PC-3 (cell line): ENCODE measurements around the gene CRTC1. TPM values are rescaled to one million over a fixed set of nuclear protein-coding genes. Genes with fewer than 3 reads are reported as not detected.

Experiments
- ATAC-seq: fragments of 200-7000 bp; cut with Tn5 transposase; 2 replicates; pipeline ENCODE4 v1.9.1; 2020; ENCODE audit warnings: mild to moderate bottlenecking, moderate library complexity
- BruUV-seq: library from RNA; stranded (reverse); fragments of 400-500 nt; replicated peaks from 2 replicates; lab custom pipeline; 2021; lab: Mats Ljungman, UMichigan
- CTCF ChIA-PET: fragments of 300-600 bp; sonication (Branson Sonifier 250); formaldehyde crosslinking; loops from one replicate; lab custom pipeline; 2022; ENCODE audit warnings: antibody characterized with exemption; lab: Charles Lee
- POLR2A ChIA-PET: fragments of 300-600 bp; sonication (Branson Sonifier 250); formaldehyde crosslinking; loops from one replicate; lab custom pipeline; 2022; ENCODE audit warnings: antibody characterized with exemption; ENCODE audit not compliant: unreplicated experiment; lab: Charles Lee
- DNase-seq: peaks from one replicate; pipeline ENCODE4 v3.0.0-alpha.2; 2015
- H2AFZ ChIP-seq: fragments of 300-600 bp; sonication (generic); 2 replicates; pipeline ENCODE4 v1.6.0; 2016; ENCODE audit warnings: antibody characterized with exemption, low read length
- H3F3A ChIP-seq: fragments of 300-600 bp; sonication (generic); one replicate; pipeline ENCODE4 v1.6.0; 2017; ENCODE audit warnings: antibody characterized with exemption, low read length, control low read depth, mild to moderate bottlenecking; ENCODE audit not compliant: unreplicated experiment
- H3K27ac ChIP-seq: fragments of 300-600 bp; sonication (generic); 2 replicates; pipeline ENCODE4 v1.5.1; 2016; ENCODE audit warnings: mild to moderate bottlenecking, low read length
- H3K27me3 ChIP-seq: fragments of 300-600 bp; sonication (generic); 2 replicates; pipeline ENCODE4 v1.6.1; 2016; ENCODE audit warnings: low read length, mixed read lengths
- H3K36me3 ChIP-seq: fragments of 300-600 bp; sonication (generic); 2 replicates; pipeline ENCODE4 v1.6.1; 2016; ENCODE audit warnings: low read depth, mixed run types, low read length, mixed read lengths
- H3K4me1 ChIP-seq: fragments of 300-600 bp; sonication (generic); 2 replicates; pipeline ENCODE4 v1.5.1; 2016; ENCODE audit warnings: low read length; ENCODE audit not compliant: insufficient read depth
- H3K4me2 ChIP-seq: fragments of 300-600 bp; sonication (generic); 2 replicates; pipeline ENCODE4 v1.6.0; 2016; ENCODE audit warnings: low read length
- H3K4me3 ChIP-seq: fragments of 300-600 bp; sonication (generic); 2 replicates; pipeline ENCODE4 v1.5.1; 2016; ENCODE audit warnings: mild to moderate bottlenecking, low read length, mixed read lengths
- H3K79me2 ChIP-seq: fragments of 300-600 bp; sonication (generic); 2 replicates; pipeline ENCODE4 v1.6.1; 2017; ENCODE audit warnings: low read length, mixed read lengths
- H3K9ac ChIP-seq: fragments of 300-600 bp; sonication (generic); 2 replicates; pipeline ENCODE4 v1.6.0; 2016; ENCODE audit warnings: mild to moderate bottlenecking, low read length
- H3K9me2 ChIP-seq: fragments of 300-600 bp; sonication (generic); replicated peaks from 2 replicates; pipeline ENCODE4 v1.6.1; 2016; ENCODE audit warnings: mixed run types, low read length, mixed read lengths
- H3K9me3 ChIP-seq: fragments of 300-600 bp; sonication (generic); 2 replicates; pipeline ENCODE4 v1.6.1; 2016; ENCODE audit warnings: low read length, mixed read lengths
- H4K20me1 ChIP-seq: fragments of 300-600 bp; sonication (generic); 2 replicates; pipeline ENCODE4 v1.6.1; 2016; ENCODE audit warnings: low read length, mixed read lengths
- EZH2 ChIP-seq: fragments of 300-600 bp; sonication (generic); IDR thresholded peaks from one replicate; pipeline ENCODE4 v1.6.1; 2017; ENCODE audit warnings: antibody characterized with exemption, mild to moderate bottlenecking, low read length; ENCODE audit not compliant: unreplicated experiment
- EZH2phosphoT487 ChIP-seq: fragments of 300-600 bp; sonication (generic); IDR thresholded peaks from 2 replicates; pipeline ENCODE4 v1.6.1; 2018; ENCODE audit warnings: mild to moderate bottlenecking, antibody characterized with exemption, low read length, borderline replicate concordance
- intact Hi-C: fragments of 100-400 bp; cut with micrococcal nuclease; formaldehyde crosslinking; loops from 2 replicates; pipeline ENCODE4 v1.9.0; 2023
- total RNA-seq: library from RNA; depleted of rRNA; stranded (reverse); fragments of >200 nt; gene quantifications from 2 replicates; pipeline ENCODE4 v1.2.3, GENCODE V29; 2014
- TF ChIP-seq, protein P1 (sequence below): fragments of 300-600 bp; sonication (generic); conservative IDR thresholded peaks from 2 replicates; pipeline ENCODE4 v1.5.1; 2017; ENCODE audit warnings: antibody characterized with exemption, low read depth, mild to moderate bottlenecking, low read length

CRTC1 gene
- total RNA-seq, 1 experiment from 2014 or later = 6.7 TPM

GRCh38 chr19:18783958-18784785 is 100.7 kb downstream of the CRTC1 start:
- Histone ChIP-seq H3F3A (no peaks in the 10 kb centered on the region), H3K27me3 (peaks cover 8% of the 10 kb centered on the region), H3K79me2 (no peaks in the 10 kb centered on the region), H3K9ac (no peak overlapping the region), H4K20me1 (no peaks in the 10 kb centered on the region), H3K36me3 (no peaks in the 10 kb centered on the region), H3K9me3 (no peaks in the 10 kb centered on the region), H3K4me3 (no peak overlapping the region), H3K9me2 (no peaks in the 10 kb centered on the region), H3K4me1 (no peaks in the 10 kb centered on the region), H3K4me2 (no peak overlapping the region), H2AFZ (no peak overlapping the region), H3K27ac (no peak overlapping the region)
- DNase-seq = no peak
- CTCF ChIA-PET = no interaction called here
- POLR2A ChIA-PET = no interaction called here
- ATAC-seq = no peak
- intact Hi-C loops = no loop called here
- no TSS peak for BruUV-seq
- TF ChIP-seq, protein P1, sequence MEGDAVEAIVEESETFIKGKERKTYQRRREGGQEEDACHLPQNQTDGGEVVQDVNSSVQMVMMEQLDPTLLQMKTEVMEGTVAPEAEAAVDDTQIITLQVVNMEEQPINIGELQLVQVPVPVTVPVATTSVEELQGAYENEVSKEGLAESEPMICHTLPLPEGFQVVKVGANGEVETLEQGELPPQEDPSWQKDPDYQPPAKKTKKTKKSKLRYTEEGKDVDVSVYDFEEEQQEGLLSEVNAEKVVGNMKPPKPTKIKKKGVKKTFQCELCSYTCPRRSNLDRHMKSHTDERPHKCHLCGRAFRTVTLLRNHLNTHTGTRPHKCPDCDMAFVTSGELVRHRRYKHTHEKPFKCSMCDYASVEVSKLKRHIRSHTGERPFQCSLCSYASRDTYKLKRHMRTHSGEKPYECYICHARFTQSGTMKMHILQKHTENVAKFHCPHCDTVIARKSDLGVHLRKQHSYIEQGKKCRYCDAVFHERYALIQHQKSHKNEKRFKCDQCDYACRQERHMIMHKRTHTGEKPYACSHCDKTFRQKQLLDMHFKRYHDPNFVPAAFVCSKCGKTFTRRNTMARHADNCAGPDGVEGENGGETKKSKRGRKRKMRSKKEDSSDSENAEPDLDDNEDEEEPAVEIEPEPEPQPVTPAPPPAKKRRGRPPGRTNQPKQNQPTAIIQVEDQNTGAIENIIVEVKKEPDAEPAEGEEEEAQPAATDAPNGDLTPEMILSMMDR = no peak
- no peak for TF ChIP-seq EZH2phosphoT487
- TF ChIP-seq EZH2 = no peak

- H3K27ac ChIP-seq = no peak overlapping the region
- peaks cover 14% of the 10 kb centered on the region for H3K27me3 ChIP-seq
- ChIA-PET CTCF (no interaction called here), POLR2A (no interaction called here)
- H3K4me2 ChIP-seq = no peak overlapping the region
- no TSS peak for BruUV-seq
- intact Hi-C loops = no loop called here
- no peaks in the 10 kb centered on the region for H3K9me3 ChIP-seq
- no peak overlapping the region for H3K9ac ChIP-seq
- H3K4me3 ChIP-seq = no peak overlapping the region
- H3K4me1 ChIP-seq = no peaks in the 10 kb centered on the region
- no peak overlapping the region for H2AFZ ChIP-seq
- ATAC-seq = no peak
- H4K20me1 ChIP-seq = no peaks in the 10 kb centered on the region
- TF ChIP-seq EZH2phosphoT487 (no peak), EZH2 (no peak)
- TF ChIP-seq, protein P1 = no peak
- H3K79me2 ChIP-seq = no peaks in the 10 kb centered on the region
- no peak for DNase-seq
- no peaks in the 10 kb centered on the region for H3K36me3 ChIP-seq
- H3K9me2 ChIP-seq = no peaks in the 10 kb centered on the region
- H3F3A ChIP-seq = no peaks in the 10 kb centered on the region
These were observed 101.3 kb downstream of the CRTC1 start for GRCh38 chr19:18784786-18785120.
